SK-N-SH treated with all-trans-retinoic acid at 6 μM for 48 hours (cell line): ENCODE results near the gene CTU1.

ENCODE experiments used
- ARNTL ChIP-seq: fragments of 450-650 bp; formaldehyde crosslinking; IDR thresholded peaks from 2 replicates; pipeline ENCODE4 v1.5.0; 2020; ENCODE audit warnings: low read depth, mild to moderate bottlenecking, moderate library complexity, borderline replicate concordance
- CSDC2 ChIP-seq: fragments of 250-450 bp; sonication (Bioruptor Pico); IDR thresholded peaks from 2 replicates; pipeline ENCODE4 v1.5.0; 2020; ENCODE audit warnings: mild to moderate bottlenecking, moderate library complexity
- ISL1 ChIP-seq: fragments of 250-450 bp; sonication (Bioruptor Pico); IDR thresholded peaks from 2 replicates; pipeline ENCODE4 v2.1.2; 2022; ENCODE audit warnings: mild to moderate bottlenecking, moderate library complexity
- TCF4 ChIP-seq: fragments of 250-450 bp; sonication (Bioruptor Pico); IDR thresholded peaks from 2 replicates; pipeline ENCODE4 v1.8.0; 2021; ENCODE audit warnings: mild to moderate bottlenecking, moderate library complexity, borderline replicate concordance
- ZC3H10 ChIP-seq: fragments of 250-450 bp; sonication (Bioruptor Pico); IDR thresholded peaks from 2 replicates; pipeline ENCODE4 v1.5.1; 2021; ENCODE audit warnings: mild to moderate bottlenecking, moderate library complexity
- ZNF565 ChIP-seq: fragments of 450-650 bp; formaldehyde crosslinking; conservative IDR thresholded peaks from 2 replicates; pipeline ENCODE4 v1.5.0; 2020; ENCODE audit warnings: low read depth, mild to moderate bottlenecking, moderate library complexity
- ZNF8 ChIP-seq: fragments of 450-650 bp; formaldehyde crosslinking; IDR thresholded peaks from 2 replicates; pipeline ENCODE4 v1.5.0; 2020; ENCODE audit warnings: mild to moderate bottlenecking, moderate library complexity
- TF ChIP-seq, protein P1 (sequence below): fragments of 250-450 bp; sonication (Bioruptor Pico); IDR thresholded peaks from 2 replicates; pipeline ENCODE4 v1.5.1; 2021; ENCODE audit warnings: mild to moderate bottlenecking, moderate library complexity
- TF ChIP-seq, protein P2 (sequence below): fragments of 250-450 bp; sonication (Bioruptor Pico); IDR thresholded peaks from 2 replicates; pipeline ENCODE4 v1.8.0; 2020; ENCODE audit warnings: mild to moderate bottlenecking, moderate library complexity, borderline replicate concordance

DNA sequence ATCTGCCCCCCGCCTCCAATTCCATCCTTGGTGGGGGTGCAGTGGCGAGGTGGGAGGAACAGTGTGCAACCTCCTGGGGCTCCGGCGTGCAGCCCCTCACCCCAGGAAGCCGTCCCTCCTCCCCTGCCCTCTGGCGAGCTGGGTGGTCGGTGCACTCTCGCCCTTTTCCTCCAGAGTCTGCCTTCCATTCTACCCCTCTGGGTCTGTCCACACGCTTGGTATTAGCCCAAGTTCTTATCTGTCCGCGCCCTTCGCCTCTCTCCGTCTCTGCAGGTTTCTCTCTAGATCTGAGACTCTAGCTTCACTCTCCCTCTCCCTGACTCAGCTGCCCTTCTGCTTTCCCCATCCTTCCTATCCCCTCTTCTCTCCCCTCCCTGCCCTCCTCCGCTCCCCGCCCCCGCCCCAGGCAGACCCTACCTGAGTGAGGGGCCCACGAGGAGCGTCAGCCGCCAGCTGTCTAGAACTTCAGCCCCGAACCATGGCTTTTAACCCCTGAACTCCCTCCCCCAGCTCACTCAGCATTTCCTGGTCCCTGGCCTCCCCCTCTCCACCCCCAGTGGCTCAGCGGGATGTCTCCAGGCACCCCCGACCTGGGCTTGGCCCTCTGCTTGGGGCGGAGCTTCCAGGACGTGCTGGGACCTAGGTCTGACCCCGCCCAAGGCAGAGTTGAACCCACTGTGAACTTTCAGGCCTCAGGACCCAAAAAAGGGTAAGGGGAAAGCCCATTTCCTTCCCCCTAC lies 42.8 kb downstream of the CTU1 start:
- TF ChIP-seq, protein P1, sequence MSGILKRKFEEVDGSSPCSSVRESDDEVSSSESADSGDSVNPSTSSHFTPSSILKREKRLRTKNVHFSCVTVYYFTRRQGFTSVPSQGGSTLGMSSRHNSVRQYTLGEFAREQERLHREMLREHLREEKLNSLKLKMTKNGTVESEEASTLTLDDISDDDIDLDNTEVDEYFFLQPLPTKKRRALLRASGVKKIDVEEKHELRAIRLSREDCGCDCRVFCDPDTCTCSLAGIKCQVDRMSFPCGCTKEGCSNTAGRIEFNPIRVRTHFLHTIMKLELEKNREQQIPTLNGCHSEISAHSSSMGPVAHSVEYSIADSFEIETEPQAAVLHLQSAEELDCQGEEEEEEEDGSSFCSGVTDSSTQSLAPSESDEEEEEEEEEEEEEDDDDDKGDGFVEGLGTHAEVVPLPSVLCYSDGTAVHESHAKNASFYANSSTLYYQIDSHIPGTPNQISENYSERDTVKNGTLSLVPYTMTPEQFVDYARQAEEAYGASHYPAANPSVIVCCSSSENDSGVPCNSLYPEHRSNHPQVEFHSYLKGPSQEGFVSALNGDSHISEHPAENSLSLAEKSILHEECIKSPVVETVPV (CRISPR knock-in tag), result no peak
- TF ChIP-seq, protein P2, sequence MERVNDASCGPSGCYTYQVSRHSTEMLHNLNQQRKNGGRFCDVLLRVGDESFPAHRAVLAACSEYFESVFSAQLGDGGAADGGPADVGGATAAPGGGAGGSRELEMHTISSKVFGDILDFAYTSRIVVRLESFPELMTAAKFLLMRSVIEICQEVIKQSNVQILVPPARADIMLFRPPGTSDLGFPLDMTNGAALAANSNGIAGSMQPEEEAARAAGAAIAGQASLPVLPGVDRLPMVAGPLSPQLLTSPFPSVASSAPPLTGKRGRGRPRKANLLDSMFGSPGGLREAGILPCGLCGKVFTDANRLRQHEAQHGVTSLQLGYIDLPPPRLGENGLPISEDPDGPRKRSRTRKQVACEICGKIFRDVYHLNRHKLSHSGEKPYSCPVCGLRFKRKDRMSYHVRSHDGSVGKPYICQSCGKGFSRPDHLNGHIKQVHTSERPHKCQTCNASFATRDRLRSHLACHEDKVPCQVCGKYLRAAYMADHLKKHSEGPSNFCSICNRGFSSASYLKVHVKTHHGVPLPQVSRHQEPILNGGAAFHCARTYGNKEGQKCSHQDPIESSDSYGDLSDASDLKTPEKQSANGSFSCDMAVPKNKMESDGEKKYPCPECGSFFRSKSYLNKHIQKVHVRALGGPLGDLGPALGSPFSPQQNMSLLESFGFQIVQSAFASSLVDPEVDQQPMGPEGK (CRISPR knock-in tag), result no peak
- TF ChIP-seq ZC3H10 (CRISPR knock-in tag) (no peak), ZNF8 (CRISPR knock-in tag) (no peak), ZNF565 (CRISPR knock-in tag) (no peak), TCF4 (CRISPR knock-in tag) (no peak), ISL1 (CRISPR knock-in tag) (no peak), ARNTL (CRISPR knock-in tag) (no peak), CSDC2 (CRISPR knock-in tag) (no peak)
